GM19467 (cell line): ENCODE results near the gene DBP.

ENCODE experiments used
- ATAC-seq: cut with Tn5 transposase; IDR thresholded peaks from one replicate; pipeline ENCODE4 v1.9.1; 2021; ENCODE audit warnings: mild to moderate bottlenecking, moderate library complexity; ENCODE audit not compliant: unreplicated experiment

DBP gene

DNA sequence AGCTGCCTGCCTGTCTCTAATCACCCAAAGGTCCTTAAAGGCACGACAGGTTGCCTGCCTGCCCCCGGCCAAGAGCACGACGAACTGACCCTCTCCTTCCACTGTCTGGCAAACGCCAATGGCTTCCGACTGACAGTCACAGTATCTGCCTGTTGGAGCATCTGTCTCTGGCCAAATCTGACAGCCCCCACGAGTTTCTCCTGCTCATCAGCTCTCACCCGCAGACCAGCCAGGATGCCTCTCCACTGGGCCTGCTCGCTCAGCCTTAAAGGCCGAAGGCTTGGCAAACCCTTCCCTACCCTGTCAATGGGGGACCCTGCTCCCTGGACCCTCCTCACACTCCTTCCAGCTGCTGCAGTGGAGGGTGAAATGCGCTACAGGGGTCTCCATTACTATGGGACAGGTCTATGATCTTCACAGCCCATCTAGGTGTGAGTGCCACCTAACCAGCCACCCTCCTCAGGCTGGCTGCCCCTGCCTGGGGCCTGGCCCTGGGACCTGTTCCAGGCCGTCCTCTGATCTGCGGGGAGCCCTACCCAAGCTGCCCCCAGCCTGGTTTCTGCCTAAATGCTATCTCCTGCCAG is 23.2 kb downstream of the DBP start:
- ATAC-seq: no peak

GRCh38 chr19:48613024-48613851 is 23.9 kb downstream of the DBP start:
- ATAC-seq: no peak

DNA sequence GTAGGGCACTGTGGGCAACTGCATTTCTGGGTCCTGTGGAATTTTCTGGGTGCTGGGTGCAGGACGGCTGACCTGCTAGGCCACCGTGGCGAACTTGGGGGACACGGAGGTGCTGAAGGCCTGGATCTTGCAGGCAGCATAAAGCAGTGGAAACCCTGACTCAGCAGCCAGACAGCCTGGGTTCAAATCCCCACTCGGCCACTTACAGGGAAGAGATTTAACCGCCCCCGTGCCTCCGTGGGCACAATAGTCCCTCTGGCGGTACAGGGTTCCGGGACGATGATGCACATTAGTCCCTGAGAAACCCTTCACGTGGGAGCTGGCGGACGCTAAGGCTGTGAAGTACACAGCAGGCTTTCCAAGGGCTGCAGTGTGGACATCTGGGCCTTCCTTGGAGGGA is 25.3 kb downstream of the DBP start:
- no peak for ATAC-seq

- no peak for ATAC-seq
Observed at GRCh38 chr19:48609571-48610108, 27.5 kb downstream of the DBP start.

DNA sequence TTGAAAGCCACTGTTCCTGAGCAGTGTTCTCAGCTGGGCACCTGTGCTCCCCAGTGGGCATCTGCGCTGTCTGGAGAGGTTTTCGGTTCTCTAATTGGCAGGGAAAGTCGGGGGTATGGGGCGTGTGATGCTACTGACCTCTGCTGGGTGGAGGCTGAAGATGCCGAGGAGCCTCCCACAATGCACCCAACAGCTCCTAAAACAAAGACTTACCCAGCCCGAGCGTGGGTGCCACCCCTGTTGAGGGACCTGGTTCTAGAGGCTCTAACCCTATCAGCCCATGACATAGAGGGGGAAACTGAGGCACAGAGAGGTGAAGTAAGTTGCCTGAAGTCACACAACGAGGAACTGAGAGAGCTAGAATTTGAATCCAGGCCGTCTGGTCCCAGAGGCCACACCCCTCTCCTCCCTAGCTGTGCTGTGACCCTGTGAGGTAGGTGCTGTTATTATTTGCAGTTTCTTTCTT is 28.3 kb downstream of the DBP start:
- no peak for ATAC-seq

- no peak for ATAC-seq
Observed at GRCh38 chr19:48607359-48607755, 29.8 kb downstream of the DBP start.

GRCh38 chr19:48606463-48607358 is 30.5 kb downstream of the DBP start, which contains the start of gene SPACA4:
Gene SPACA4 (plus strand): TSS chr19:48606742. CDS start chr19:48606979, 237 bp downstream.
- no peak for ATAC-seq

DNA sequence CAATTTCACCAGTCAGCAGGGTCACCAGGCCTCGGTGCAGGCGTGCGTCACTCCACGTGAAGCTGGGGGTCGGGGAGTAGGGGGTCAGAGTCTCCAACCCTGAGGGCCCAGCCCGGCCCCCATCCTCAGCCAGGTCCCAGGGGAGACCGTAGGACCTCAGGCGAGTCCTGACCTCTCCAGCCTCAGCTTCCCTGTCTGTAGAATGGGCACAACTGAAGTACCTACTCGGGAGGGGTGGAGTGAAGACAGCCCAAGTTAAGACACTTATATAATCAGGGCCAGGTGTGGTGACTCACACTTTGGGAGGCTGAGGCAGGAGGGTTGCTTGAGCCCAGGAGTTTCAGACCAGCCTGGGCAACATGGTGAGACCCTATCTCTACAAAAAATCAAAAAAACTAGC is 33.3 kb downstream of the DBP start:
- no peak for ATAC-seq

GRCh38 chr19:48603449-48603848 is 33.7 kb downstream of the DBP start:
- ATAC-seq: no peak

- ATAC-seq: no peak
Observed at GRCh38 chr19:48603001-48603400, 34.2 kb downstream of the DBP start.

DNA sequence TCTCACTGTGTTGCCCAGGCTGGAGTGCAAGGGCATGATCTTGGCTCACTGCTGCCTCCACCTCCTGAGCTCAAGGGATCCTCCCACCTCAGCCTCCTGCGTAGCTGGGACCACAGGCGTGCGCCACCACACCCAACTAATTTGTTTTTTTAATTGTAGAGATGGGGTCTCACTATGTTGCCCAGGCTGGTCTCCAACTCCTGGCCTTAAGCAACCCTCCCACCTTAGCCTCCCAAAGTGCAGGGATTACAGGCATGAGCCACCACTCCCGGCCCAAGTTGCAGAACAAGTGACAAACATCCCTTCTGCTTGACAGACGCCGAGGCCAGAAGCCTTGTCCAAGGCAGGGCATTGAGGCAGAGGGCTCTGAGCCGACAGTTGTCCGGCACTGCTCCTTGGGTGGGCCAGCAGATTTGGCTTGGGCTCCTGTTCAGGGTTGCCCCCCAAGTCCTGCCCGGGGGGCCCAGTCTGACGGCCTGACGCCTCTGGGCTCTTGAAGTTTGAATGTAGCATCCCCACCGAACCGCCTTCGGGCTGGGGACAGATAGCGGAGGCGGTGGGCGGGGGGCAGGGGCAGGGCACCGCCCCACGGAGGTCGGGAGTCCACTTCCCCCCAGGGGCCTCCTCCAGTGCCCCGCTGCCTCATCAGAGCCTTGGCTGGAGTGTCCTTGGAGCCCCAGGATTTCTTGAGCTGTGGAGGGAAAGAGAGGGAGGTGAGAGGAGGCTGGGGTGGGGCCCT is 36.3 kb downstream of the DBP start:
- ATAC-seq: no peak

DNA sequence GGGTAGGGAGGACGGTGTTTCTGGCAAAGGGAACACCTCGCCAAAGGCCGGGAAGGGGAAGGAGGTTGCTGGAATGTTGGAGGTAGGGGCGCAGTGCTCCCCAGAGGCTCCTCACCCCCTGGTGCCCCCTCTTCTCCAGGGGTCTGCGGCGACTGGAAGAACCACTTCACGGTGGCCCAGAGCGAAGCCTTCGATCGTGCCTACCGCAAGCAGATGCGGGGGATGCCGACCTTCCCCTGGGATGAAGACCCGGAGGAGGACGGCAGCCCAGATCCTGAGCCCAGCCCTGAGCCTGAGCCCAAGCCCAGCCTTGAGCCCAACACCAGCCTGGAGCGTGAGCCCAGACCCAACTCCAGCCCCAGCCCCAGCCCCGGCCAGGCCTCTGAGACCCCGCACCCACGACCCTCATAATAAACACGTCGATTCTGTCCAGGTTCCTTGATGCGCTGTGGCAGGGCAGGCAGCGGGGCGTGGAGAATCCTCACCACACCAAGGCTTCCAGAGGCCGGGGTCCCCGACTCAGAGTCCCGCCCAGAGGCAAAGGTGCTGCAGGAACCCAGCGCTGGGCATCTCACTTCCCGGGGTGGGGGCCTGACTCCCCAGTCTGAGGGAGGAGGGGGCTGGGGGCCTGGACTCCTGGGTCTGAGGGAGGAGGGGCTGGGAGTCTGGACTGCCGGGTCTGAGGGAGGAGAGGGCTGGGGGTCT is 38.0 kb downstream of the DBP start:
- ATAC-seq: no peak

GRCh38 chr19:48596679-48597465 is 40.3 kb downstream of the DBP start:
- no peak for ATAC-seq

GRCh38 chr19:48596237-48596636 is 40.9 kb downstream of the DBP start:
- no peak for ATAC-seq

- ATAC-seq: no peak
Observed at GRCh38 chr19:48595833-48596232, 41.3 kb downstream of the DBP start.

- ATAC-seq: no peak
Observed at GRCh38 chr19:48595171-48595570, 42.0 kb downstream of the DBP start.

DNA sequence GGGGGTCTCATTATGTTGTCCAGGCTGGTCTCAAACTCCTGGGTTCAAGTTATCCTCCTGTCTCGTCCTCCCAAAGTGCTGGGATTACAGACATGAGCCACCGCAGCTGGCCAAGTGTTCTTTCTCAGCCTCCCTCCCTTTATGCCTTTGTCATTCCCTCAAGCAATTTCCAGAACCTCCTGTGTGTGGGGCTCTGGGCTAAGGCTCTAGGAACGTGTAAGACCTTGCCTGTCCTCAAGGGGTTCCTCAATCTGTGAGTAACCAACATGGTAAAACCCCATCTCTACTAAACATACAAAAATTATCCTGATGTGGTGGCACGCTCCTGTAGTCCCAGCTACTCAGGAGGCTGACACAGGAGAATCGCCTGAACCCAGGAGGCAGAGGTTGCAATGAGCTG is 46.2 kb downstream of the DBP start:
- ATAC-seq: no peak

GRCh38 chr19:48588670-48589401 is 48.3 kb downstream of the DBP start:
- no peak for ATAC-seq
